Neuron (in vitro differentiated cells): Measurements from ENCODE around the gene LUZP2.

ENCODE experiments used
- H2AFZ ChIP-seq: one replicate; pipeline ENCODE4 v1.6.1; 2013; ENCODE audit warnings: low read depth, mild to moderate bottlenecking, inconsistent platforms, low read length, moderate library complexity
- H3K27me3 ChIP-seq: one replicate; pipeline ENCODE4 v1.6.1; 2013; ENCODE audit warnings: low read length; ENCODE audit not compliant: insufficient read depth
- H3K36me3 ChIP-seq: one replicate; pipeline ENCODE4 v1.6.1; 2013; ENCODE audit warnings: low read length; ENCODE audit not compliant: insufficient read depth
- H3K4me1 ChIP-seq: one replicate; pipeline ENCODE4 v1.6.1; 2013; ENCODE audit warnings: low read length; ENCODE audit not compliant: insufficient read depth
- H3K4me3 ChIP-seq: 2 replicates; pipeline ENCODE4 v1.5.1; 2013; ENCODE audit warnings: mild to moderate bottlenecking, low read length, moderate library complexity
- H3K9me3 ChIP-seq: one replicate; pipeline ENCODE4 v1.6.1; 2013; ENCODE audit warnings: low read length

The LUZP2 gene

DNA sequence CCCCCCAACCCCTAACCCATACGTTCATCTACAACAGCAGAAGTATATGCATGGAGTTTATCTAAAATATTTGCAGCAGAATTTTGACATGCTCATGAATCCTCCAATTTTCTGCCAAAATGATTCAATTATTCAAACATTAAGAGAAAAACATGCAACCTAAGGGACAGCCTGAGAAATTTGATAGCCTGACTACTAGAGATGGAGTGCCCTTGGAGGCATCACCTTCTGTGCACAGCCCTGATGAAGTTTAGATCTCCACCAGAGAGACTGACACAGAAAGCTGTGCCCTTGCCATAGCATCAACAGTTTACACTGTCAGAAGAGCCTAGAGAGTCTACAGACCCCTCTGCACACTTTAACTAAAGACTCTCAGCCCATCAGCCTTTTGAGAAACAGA lies 217.7 kb downstream of the LUZP2 start:
- Histone ChIP-seq H3K4me1 (no peaks in the 10 kb centered on the region), H2AFZ (no peak overlapping the region), H3K4me3 (no peak overlapping the region), H3K9me3 (no peaks in the 10 kb centered on the region), H3K27me3 (no peaks in the 10 kb centered on the region), H3K36me3 (no peaks in the 10 kb centered on the region)

DNA sequence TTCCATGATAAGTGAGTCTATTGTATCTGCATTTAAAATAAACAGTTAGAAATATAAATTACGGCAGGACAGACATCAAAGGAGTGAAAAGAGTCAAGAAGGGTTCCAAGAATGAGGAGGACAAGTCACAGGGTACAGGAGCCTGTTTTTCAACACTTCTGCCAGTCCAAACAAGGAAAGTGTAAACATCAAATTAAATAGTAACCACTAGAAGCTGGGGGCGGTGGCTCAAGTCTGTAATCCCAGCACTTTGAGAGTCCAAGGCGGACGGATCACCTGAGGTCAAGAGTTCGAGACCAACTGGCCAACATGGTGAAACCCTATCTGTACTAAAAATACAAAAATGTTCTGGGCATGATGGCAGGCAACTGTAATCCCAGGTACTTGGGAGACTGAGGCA lies 219.6 kb downstream of the LUZP2 start:
- H3K4me3 ChIP-seq, result no peak overlapping the region
- no peaks in the 10 kb centered on the region for H3K27me3 ChIP-seq
- H3K36me3 ChIP-seq, result no peaks in the 10 kb centered on the region
- H3K4me1 ChIP-seq, result no peaks in the 10 kb centered on the region
- H3K9me3 ChIP-seq, result no peaks in the 10 kb centered on the region
- no peak overlapping the region for H2AFZ ChIP-seq

DNA sequence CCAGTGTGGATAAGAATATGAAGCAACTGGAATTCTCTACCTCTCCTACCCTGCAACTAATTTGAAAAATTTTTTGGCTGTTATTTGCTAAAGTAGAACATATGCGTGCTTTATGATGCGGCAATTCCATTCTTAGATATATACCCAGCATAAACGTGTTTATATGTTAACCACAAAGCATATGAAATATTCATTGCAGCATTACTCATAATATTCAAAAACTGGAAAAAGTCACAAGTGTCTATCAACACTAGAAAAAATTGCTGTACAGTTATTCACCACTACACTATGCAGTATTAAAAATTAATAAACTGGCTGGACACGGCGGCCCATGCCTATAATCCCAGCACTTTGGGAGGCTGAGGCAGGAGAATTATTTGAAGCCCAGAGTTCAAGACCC lies 226.4 kb downstream of the LUZP2 start:
- Histone ChIP-seq H3K4me3 (no peak overlapping the region), H3K4me1 (no peaks in the 10 kb centered on the region), H3K36me3 (no peaks in the 10 kb centered on the region), H3K27me3 (no peaks in the 10 kb centered on the region), H3K9me3 (no peaks in the 10 kb centered on the region), H2AFZ (no peak overlapping the region)

DNA sequence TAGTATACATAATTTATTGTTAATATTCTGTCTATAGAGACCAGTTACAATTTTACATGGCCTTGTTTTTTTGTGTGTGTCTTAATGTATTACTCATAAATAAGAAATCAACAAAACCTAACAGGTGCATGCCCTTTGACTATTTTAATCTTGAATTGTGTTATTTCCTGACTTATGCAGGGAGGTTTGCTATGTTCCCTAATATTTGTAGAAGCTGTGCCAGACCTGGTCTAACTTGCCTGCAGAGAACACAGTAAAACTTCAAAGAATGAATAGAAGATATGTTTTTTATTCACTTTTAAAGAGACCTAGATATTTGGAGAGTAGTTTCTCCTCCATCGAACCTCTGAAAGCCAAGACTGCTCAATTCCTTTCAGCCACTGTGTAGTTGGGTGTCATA lies 234.7 kb downstream of the LUZP2 start:
- Histone ChIP-seq H3K4me1 (no peaks in the 10 kb centered on the region), H3K36me3 (no peaks in the 10 kb centered on the region), H2AFZ (no peak overlapping the region), H3K9me3 (no peaks in the 10 kb centered on the region), H3K27me3 (no peaks in the 10 kb centered on the region), H3K4me3 (no peak overlapping the region)

DNA sequence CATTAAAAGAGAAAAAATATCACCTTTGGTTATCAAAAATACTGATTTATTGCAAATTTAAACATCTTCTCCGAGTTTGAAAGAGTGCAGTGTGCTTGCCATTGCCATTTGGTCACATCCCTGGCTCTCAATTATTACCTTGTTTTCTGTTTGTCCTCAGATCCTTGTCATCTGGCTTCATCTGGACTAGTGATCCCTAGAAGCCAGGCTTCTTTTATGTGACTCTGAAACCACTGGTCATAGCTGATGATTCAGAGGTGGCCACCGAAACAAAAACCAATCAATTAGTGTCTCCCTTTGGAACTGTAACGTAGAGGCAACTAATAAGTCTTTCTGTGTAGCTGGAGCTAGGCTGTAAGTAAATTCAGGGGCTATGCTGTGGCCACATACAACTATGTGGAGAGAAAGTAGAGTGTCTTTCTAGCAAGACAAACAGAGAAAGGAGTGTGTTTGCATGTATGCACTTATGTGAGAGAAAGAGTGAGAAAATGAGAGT lies 237.9 kb downstream of the LUZP2 start:
- no peak overlapping the region for H2AFZ ChIP-seq
- H3K27me3 ChIP-seq, result no peaks in the 10 kb centered on the region
- no peak overlapping the region for H3K4me3 ChIP-seq
- H3K36me3 ChIP-seq, result no peaks in the 10 kb centered on the region
- no peaks in the 10 kb centered on the region for H3K9me3 ChIP-seq
- H3K4me1 ChIP-seq, result no peaks in the 10 kb centered on the region

DNA sequence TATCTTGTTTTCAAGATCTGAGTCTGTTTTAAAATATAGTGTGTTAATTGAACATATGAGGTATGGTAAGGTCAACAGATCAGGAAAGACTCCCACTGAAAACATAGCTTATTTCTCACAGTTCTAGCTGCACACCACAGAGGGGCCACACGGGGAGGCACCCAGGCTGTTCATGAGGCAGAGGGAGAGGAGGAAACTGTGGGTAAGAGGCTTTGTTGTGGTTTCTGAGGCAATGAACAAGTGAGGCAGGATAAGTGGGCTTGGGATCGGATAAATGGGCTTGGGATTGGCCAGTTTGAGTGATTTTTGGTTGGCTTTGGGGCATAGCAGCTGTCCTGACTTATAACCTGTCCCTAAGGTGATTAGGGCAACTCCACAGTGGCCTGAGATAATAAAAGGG lies 242.1 kb downstream of the LUZP2 start:
- no peaks in the 10 kb centered on the region for H3K36me3 ChIP-seq
- H2AFZ ChIP-seq, result no peak overlapping the region
- H3K9me3 ChIP-seq, result no peaks in the 10 kb centered on the region
- no peaks in the 10 kb centered on the region for H3K27me3 ChIP-seq
- no peaks in the 10 kb centered on the region for H3K4me1 ChIP-seq
- no peak overlapping the region for H3K4me3 ChIP-seq

DNA sequence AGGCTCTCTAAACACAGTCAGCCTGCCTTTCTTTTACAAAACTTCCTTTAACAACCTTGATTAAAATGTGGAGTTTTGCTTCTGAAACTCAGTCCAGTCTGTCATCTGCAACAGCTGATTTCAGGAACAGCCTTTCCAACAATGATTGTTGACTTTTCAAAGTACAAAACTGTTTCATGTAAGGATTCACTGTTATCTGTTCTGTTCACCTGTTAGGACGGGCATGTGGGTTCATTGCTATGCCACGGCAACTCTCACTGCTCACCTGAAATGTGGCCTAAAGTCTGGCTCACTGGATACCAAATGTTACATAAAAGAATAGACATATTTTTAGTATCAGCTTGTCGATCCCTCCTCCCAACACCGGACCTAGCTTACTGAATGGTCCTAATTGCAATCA lies 242.8 kb downstream of the LUZP2 start:
- Histone ChIP-seq H3K4me3 (no peak overlapping the region), H3K27me3 (no peaks in the 10 kb centered on the region), H2AFZ (no peak overlapping the region), H3K36me3 (no peaks in the 10 kb centered on the region), H3K4me1 (no peaks in the 10 kb centered on the region), H3K9me3 (no peaks in the 10 kb centered on the region)

DNA sequence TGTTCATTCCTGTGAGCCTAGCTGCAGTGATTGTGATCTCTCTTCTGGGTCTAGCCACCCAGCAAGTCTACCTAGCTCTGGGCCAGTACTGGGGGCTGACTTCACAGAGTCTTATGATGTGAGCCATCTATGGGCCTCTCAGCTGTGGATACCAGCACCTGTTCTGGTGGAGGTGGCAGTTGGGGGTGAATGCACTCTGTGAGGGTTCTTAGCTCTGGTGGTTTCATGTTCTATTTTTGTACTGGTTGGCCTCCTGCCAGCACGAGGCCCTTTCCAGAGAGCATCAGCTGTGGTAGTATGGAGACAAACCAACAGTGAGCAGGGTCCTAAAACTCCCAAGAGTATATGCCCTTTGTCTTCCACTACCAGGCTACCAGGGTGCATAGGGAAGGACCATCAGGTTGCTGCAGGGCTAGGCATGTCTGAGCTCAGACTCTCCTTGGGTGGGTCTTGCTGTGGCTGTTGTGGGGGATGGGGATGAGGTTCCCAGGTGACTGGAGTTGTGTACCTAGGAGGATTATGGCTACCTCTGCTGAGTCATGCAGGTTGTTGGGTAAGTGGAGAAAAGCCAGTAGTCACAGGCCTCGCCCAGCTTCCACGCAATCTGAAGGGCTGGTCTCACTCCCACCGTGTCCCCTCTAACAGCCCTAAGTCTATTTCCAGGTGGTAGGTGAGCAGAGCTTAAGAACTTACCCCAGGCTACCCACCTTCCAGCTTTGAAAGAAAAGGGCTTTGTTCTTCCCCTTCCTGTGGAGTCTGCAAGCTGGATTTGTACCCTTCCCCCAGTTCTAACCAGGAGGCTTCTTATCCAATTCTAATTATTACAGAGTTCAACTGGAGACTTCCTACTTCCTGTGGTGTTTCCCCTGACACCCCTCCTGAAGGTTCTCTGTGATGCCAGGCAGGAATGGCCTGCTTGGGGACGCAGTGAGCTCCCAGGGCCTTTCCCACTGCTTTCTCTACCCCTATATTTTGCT lies 250.7 kb downstream of the LUZP2 start:
- H3K27me3 ChIP-seq, result no peaks in the 10 kb centered on the region
- H3K4me3 ChIP-seq, result no peak overlapping the region

DNA sequence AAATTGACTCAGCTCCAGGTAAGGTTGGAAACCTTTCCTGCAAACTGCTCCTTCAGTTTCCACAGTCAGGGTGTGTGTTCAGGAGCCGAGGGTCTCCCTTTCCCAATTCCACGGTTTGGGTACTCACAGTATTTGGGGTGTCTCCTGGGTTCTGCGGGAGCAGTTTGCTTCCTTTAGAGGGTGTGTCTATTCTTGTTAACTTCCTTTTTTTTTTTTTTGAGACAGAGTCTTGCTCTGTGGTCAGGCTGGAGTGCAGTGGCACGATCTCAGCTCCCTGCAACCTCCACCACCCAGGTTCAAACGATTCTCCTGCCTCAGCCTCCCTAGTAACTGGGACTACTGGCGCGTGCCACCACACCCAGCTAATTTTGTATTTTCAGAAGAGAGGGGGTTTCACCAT lies 251.4 kb downstream of the LUZP2 start:
- H3K9me3 ChIP-seq, result no peaks in the 10 kb centered on the region
- no peaks in the 10 kb centered on the region for H3K27me3 ChIP-seq
- no peak overlapping the region for H2AFZ ChIP-seq
- H3K4me1 ChIP-seq, result no peaks in the 10 kb centered on the region
- H3K4me3 ChIP-seq, result no peak overlapping the region
- H3K36me3 ChIP-seq, result no peaks in the 10 kb centered on the region

More for the DNA sequence above, 250.7 kb downstream of the LUZP2 start:
- Histone ChIP-seq H3K36me3 (no peaks in the 10 kb centered on the region), H3K9me3 (no peaks in the 10 kb centered on the region), H2AFZ (no peak overlapping the region), H3K4me1 (no peaks in the 10 kb centered on the region)

DNA sequence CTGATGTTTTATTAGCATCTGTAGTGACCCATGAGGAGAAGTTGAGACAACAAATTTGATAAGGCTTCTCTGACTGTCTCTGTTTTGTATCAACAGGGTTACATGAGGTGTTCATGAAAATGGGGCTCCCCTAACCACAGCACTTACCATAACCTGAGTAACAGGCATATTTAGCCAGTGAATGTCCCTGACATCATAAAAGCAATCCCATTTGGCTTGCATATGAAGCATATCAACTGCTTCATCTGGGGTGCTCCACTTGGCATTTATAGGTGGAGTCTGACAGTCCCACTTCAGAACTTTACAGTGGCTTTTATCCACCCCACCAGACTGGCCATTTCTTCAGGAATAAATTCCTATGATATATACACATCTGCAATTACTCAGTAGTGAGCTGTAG lies 257.6 kb downstream of the LUZP2 start:
- H3K9me3 ChIP-seq, result no peaks in the 10 kb centered on the region
- no peak overlapping the region for H3K4me3 ChIP-seq
- H3K27me3 ChIP-seq, result no peaks in the 10 kb centered on the region
- no peaks in the 10 kb centered on the region for H3K36me3 ChIP-seq
- H3K4me1 ChIP-seq, result no peaks in the 10 kb centered on the region
- no peak overlapping the region for H2AFZ ChIP-seq

DNA sequence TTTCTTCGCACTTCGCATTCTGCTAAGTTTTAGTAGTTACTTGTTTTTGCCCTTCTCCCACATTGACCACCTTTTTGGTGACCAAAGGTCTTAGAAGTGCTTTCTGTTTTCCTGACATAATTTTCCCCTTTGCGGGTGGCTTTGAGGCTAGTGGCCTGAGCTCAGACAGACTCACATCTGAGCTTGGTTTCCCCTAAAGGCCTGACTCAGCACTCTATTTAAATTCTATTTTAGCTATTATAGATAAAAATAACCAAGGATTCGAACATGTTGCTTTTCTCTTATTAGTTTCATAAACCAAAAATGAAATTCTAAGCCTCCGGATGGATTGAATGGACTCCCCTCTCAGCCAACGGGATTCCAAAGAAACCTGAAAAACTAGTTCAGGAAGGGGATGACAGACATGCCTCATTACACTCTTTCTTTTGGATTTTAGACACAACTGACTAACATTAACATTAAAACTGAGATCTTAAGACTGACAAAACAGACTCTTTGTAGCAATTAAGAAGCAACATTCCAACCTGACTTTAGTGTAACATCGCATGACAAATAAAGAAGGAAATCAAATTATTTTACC lies 258.5 kb downstream of the LUZP2 start:
- Histone ChIP-seq H2AFZ (no peak overlapping the region), H3K4me3 (no peak overlapping the region), H3K27me3 (no peaks in the 10 kb centered on the region), H3K9me3 (no peaks in the 10 kb centered on the region), H3K36me3 (no peaks in the 10 kb centered on the region), H3K4me1 (no peaks in the 10 kb centered on the region)

DNA sequence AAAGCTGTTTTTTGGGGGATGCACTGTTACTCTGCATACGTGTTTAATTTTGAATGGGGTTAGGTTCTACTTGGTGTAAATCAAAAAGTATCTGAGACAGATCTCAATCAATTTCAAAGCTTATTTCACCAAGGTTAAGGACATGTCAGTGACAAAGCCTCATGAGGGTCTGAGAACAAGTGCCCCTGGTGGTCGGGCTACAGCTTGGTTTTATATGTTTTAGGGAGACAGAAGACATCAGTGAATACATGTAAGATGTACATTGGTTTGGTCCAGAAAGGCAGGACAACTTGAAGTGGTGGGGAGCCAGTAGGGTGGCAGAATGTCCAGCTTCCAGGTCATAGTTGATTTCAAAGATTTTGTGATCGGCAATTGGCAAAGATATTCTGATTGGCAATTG lies 262.9 kb downstream of the LUZP2 start:
- no peaks in the 10 kb centered on the region for H3K27me3 ChIP-seq
- no peaks in the 10 kb centered on the region for H3K36me3 ChIP-seq
- H3K4me1 ChIP-seq, result no peaks in the 10 kb centered on the region
- H3K9me3 ChIP-seq, result no peaks in the 10 kb centered on the region
- H2AFZ ChIP-seq, result no peak overlapping the region
- no peak overlapping the region for H3K4me3 ChIP-seq

DNA sequence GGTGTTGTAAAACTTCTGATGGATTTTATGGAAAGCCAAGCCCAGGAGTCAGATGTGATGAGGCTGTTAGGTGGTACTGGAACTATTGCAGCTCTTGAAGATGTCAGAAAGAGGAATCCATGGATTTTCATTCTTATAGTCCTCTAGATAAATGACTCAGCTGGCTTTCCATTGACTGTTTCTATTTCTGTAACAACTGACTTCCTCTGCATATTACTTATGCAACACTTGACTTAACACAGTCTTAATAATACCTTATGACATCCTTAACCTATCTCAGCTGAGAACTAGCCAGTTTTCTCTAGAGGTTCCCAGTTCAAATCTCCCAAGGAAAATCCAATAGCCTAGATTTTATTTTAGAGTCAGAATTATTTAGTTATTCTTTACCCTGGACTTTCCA lies 263.8 kb downstream of the LUZP2 start:
- Histone ChIP-seq H3K27me3 (no peaks in the 10 kb centered on the region), H3K4me1 (no peaks in the 10 kb centered on the region), H3K4me3 (no peak overlapping the region), H3K9me3 (no peaks in the 10 kb centered on the region), H2AFZ (no peak overlapping the region), H3K36me3 (no peaks in the 10 kb centered on the region)
